NCI-H774 (cell line): ENCODE results near the gene OR13G1.
A peak's percentile ranks its signal among the peaks of the same experiment; 100 is the strongest.
"Not testable (repeated sequence)": the region's sequence is repeated elsewhere in the genome, so short reads cannot be mapped to it uniquely, and the experiment has no call there.

ENCODE experiments used
- DNase-seq: peaks from one replicate; lab custom pipeline; 2025; lab: John Stamatoyannopoulos, UW

OR13G1 gene

GRCh38 chr1:247679639-247680038 is at the start of gene OR13G1:
Gene OR13G1 (minus strand): TSS chr1:247679739. CDS start chr1:247673041, 6,698 bp downstream.
- DNase-seq = no peak

- no peak for DNase-seq
Observed at GRCh38 chr1:247721222-247721621, 41.7 kb upstream of the OR13G1 start.

- DNase-seq = no peak
Observed at GRCh38 chr1:247716546-247716945, 37.0 kb upstream of the OR13G1 start, which contains the start of gene OR6F1. Gene OR6F1 (minus strand): TSS chr1:247716646. CDS start chr1:247712755, 3,891 bp downstream.

- DNase-seq = no peak
Observed at GRCh38 chr1:247713753-247714152, 34.2 kb upstream of the OR13G1 start.

- not testable (repeated sequence) for DNase-seq
Observed at GRCh38 chr1:247710681-247711080, 31.1 kb upstream of the OR13G1 start.

GRCh38 chr1:247701338-247701737 is 21.8 kb upstream of the OR13G1 start:
- DNase-seq = no peak

GRCh38 chr1:247681288-247681897 is 1.9 kb upstream of the OR13G1 start:
- no peak for DNase-seq

GRCh38 chr1:247680171-247680570 is 632 bp upstream of the OR13G1 start:
- DNase-seq = no peak

GRCh38 chr1:247669225-247669624 is 10.3 kb downstream of the OR13G1 start:
- no peak for DNase-seq

- no peak for DNase-seq
Observed at GRCh38 chr1:247656221-247656875, 23.2 kb downstream of the OR13G1 start.

GRCh38 chr1:247653040-247653439 is 26.5 kb downstream of the OR13G1 start:
- no peak for DNase-seq

- peak; percentile 36 for DNase-seq
Observed at GRCh38 chr1:247647864-247648263, 31.7 kb downstream of the OR13G1 start.

GRCh38 chr1:247646867-247647266 is 32.7 kb downstream of the OR13G1 start:
- no peak for DNase-seq

GRCh38 chr1:247642742-247643141 is 36.8 kb downstream of the OR13G1 start:
- no peak for DNase-seq

GRCh38 chr1:247639381-247639981 is 40.1 kb downstream of the OR13G1 start:
- no peak for DNase-seq

GRCh38 chr1:247638781-247639180 is 40.8 kb downstream of the OR13G1 start:
- DNase-seq = no peak

GRCh38 chr1:247638011-247638410 is 41.5 kb downstream of the OR13G1 start:
- no peak for DNase-seq

- no peak for DNase-seq
Observed at GRCh38 chr1:247627951-247628350, 51.6 kb downstream of the OR13G1 start.
